ENCODE measurements around the gene CHKA. TPM values are rescaled to one million over a fixed set of nuclear protein-coding genes. Genes with fewer than 3 reads are reported as not detected.

Gene CHKA
- total RNA-seq, 2 experiments from 2014 or later, result 15.8 to 16.7 TPM

DNA sequence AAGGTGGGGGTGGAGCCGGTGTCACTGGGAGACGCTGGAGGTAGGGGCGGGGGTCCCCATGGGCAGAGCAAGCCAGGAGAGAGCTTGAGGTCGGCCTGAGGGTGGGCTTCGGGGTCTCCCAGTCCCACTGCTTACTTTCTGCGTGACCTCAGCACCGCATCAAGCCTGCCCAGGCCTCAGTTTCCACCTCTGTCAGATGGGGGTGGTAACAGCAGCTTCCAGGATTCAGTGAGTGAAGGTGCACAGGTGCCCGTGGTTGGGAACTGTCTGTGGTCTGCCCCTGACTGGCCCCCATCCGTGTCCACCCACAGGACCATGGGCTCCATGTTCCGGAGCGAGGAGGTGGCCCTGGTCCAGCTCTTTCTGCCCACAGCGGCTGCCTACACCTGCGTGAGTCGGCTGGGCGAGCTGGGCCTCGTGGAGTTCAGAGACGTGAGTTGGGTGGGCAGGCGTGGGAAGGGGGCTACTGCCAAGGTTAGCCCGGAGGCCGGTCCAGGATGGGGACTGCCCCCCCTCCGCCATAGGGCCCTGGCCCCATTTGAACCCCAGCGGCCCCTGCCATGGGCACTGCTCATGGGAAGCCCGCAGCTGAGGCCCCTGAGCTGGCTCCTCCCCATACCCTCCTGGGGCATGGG lies 80.1 kb downstream of the CHKA start:
- intact Hi-C loops (cut with micrococcal nuclease), result no loop called here
- no peaks in the 10 kb centered on the region for H3K27me3 Mint-ChIP-seq
- H3K4me3 Mint-ChIP-seq, result peak overlapping the region; percentile 81
- H3K27ac Mint-ChIP-seq, result peak overlapping the region; percentile 91
- TF ChIP-seq, protein P1, sequence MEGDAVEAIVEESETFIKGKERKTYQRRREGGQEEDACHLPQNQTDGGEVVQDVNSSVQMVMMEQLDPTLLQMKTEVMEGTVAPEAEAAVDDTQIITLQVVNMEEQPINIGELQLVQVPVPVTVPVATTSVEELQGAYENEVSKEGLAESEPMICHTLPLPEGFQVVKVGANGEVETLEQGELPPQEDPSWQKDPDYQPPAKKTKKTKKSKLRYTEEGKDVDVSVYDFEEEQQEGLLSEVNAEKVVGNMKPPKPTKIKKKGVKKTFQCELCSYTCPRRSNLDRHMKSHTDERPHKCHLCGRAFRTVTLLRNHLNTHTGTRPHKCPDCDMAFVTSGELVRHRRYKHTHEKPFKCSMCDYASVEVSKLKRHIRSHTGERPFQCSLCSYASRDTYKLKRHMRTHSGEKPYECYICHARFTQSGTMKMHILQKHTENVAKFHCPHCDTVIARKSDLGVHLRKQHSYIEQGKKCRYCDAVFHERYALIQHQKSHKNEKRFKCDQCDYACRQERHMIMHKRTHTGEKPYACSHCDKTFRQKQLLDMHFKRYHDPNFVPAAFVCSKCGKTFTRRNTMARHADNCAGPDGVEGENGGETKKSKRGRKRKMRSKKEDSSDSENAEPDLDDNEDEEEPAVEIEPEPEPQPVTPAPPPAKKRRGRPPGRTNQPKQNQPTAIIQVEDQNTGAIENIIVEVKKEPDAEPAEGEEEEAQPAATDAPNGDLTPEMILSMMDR (IDR thresholded peaks at IDR 0.05), result no peak
- DNase-seq, result no peak
- no peak for ATAC-seq
- H3K9me3 Mint-ChIP-seq, result no peaks in the 10 kb centered on the region
- H3K36me3 Mint-ChIP-seq (ENCODE audit: low read depth), result peaks cover 2% of the 10 kb centered on the region
- ChIA-PET CTCF (no interaction called here), POLR2A (interaction anchor here (1.2 to 7.4 kb wide), 4 partner anchors 10 to 14 kb away, joined by 3 to 45 read pairs (median 12); partner anchors contain the start of gene NDUFS8)
- peaks cover 13% of the 10 kb centered on the region for H3K4me1 Mint-ChIP-seq (ENCODE audit: low read depth)

DNA sequence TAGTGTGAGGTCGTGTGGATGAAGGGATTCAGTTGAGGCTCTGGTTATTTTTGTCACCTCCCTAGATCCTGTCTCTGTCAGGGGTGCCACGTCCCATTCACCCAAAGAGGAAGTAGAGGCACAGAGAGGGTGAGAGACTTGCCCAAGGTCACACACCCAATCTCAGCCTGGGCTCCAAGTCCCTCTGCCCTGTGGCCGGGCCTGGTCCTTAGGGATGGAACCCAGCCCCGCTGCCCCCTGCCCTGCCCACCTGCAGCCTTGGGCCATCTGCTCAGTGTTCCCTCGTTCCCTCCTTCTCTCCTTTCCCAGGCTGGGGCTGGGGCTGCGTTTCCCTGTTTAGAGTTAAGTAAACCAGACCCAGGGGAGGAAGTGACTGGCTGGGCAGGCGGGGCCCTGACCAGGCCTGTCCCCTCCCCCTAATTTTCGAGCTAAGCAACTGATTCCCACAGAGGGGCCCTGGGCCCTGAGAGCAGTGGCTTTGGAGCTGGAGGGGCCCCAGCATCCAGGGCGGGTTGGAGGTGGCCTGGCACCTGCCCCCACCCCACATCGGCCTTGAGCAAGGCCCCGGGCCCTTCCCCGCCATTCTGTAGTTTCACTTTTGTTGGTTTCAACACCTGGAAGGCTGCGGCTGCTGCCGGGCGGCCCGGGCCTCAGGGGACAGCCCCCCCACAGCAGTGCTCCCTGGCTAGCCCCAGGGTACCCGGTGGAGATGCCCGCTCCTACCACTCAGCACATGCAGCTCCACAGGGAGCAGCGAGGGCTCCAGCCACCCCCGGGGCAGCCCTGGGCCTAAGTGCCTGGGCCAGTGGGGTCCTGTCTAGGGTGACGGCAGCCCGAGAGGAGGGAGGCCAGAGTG lies 80.9 kb downstream of the CHKA start:
- ChIA-PET CTCF (no interaction called here), POLR2A (interaction anchor here (0.9 to 7.4 kb wide), 5 partner anchors 9 to 166 kb away, joined by 3 to 45 read pairs (median 4); partner anchors contain the start of gene NDUFS8)
- intact Hi-C loops (cut with micrococcal nuclease), result no loop called here
- H3K27ac Mint-ChIP-seq, result peak overlapping the region; percentile 91
- ATAC-seq, result peak; percentile 64
- peak overlapping the region; percentile 81 for H3K4me3 Mint-ChIP-seq
- TF ChIP-seq, protein P1 (IDR thresholded peaks at IDR 0.05), result no peak
- no peaks in the 10 kb centered on the region for H3K9me3 Mint-ChIP-seq
- peaks cover 2% of the 10 kb centered on the region for H3K36me3 Mint-ChIP-seq (ENCODE audit: low read depth)
- no peaks in the 10 kb centered on the region for H3K27me3 Mint-ChIP-seq
- peak; percentile 78 for DNase-seq
- peaks cover 13% of the 10 kb centered on the region for H3K4me1 Mint-ChIP-seq (ENCODE audit: low read depth)

DNA sequence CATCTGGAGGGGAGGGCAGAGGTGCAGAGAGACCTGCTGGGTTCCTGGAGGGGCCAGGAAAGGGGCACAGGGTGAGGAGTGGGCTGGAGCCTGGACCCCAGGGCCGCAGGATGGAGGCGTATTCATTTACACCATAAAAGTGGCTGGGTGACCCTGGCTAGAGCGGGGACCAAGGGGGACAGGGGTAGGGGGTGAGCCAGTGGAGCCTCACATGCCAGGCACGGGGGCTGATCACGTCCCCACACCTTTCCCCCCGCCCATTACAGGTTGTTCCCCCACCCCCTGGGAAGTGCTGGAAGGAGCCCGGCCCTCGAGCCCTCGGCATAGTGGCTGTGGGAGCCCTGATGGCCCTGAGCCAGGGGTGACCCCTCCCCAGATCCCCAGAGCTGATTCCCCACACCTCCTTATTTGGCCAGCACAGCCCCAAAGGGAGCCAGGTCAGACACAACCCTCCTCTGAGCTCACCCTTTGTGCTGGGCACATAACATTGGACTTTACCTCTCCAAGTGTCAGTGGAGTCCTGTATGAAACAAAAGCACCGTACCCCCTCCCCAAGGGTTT lies 81.6 kb downstream of the CHKA start:
- peak; percentile 5 for ATAC-seq
- intact Hi-C loops (cut with micrococcal nuclease), result no loop called here
- CTCF ChIA-PET, result interaction anchor here (1.2 kb wide), 1 partner anchor 170 kb away, joined by 5 read pairs; no protein-coding TSS in a partner anchor
- H3K4me1 Mint-ChIP-seq (ENCODE audit: low read depth), result peaks cover 13% of the 10 kb centered on the region
- H3K27me3 Mint-ChIP-seq, result no peaks in the 10 kb centered on the region
- peak overlapping the region; percentile 81 for H3K4me3 Mint-ChIP-seq
- no peaks in the 10 kb centered on the region for H3K9me3 Mint-ChIP-seq
- POLR2A ChIA-PET, result interaction anchor here (0.9 to 7.4 kb wide), 4 partner anchors 9 to 167 kb away, joined by 4 to 45 read pairs (median 12); partner anchors contain the start of gene NDUFS8
- peaks cover 2% of the 10 kb centered on the region for H3K36me3 Mint-ChIP-seq (ENCODE audit: low read depth)
- TF ChIP-seq, protein P1 (IDR thresholded peaks at IDR 0.05), result no peak
- peak; percentile 24 for DNase-seq
- H3K27ac Mint-ChIP-seq, result peak overlapping the region; percentile 91

DNA sequence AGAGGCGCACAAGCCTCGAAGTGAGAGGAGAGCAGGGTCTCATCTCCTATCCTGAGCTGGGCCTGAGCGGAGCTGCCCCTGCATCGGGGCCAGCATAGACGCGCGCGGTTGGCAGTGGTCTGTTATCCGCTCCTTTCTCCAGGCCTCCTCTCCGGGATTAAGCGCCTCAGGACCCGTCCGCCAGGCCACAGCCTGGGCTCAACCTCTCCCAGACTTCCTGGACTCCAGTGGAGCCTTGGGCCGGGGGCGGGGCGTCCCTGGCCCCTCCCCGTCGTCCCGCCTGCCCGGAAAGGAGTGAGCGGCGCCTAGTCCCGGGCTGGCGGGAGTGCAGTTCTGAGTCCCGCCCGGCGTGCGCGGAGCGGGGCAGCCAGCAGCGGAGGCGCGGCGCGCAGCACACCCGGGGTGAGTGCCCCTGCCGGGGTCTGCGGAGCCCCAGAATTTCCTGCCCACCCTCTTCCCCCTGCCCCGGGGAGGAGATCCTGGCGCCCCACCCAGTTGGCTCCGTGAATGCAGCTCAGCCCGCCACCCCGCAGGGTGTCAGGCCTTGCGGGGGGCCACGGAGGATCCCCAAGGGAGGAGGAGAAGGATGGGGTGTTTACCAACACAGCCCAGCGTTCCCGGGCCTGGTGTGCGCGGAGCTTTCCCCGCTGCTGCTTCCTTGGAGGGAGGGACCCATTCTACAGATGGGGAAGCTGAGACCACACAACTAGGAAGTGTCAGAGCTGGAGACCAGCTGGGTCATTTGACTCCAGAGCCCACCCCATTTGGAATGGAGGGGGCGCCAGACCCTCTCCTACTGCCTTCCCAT lies 82.3 kb downstream of the CHKA start, which contains the start of gene TCIRG1:
Gene TCIRG1 (plus strand): TSS at position 308 of the 808 bp plus-strand sequence. CDS start 2,247 bp downstream, outside the sequence.
- ChIA-PET CTCF (interaction anchor here (1.2 kb wide), 1 partner anchor 170 kb away, joined by 5 read pairs; no protein-coding TSS in a partner anchor), POLR2A (interaction anchor here (0.9 to 7.4 kb wide), 6 partner anchors 8 to 168 kb away, joined by 4 to 45 read pairs (median 6); partner anchors contain the start of genes NDUFS8 and UNC93B1)
- ATAC-seq, result peak; percentile 73
- H3K9me3 Mint-ChIP-seq, result no peaks in the 10 kb centered on the region
- peak; percentile 68 for DNase-seq
- TF ChIP-seq, protein P1 (IDR thresholded peaks at IDR 0.05), result no peak
- H3K36me3 Mint-ChIP-seq (ENCODE audit: low read depth), result peaks cover 2% of the 10 kb centered on the region
- H3K4me3 Mint-ChIP-seq, result peak within 1 kb of the TSS; percentile 81
- H3K27me3 Mint-ChIP-seq, result no peaks in the 10 kb centered on the region
- intact Hi-C loops (cut with micrococcal nuclease), result no loop called here
- H3K27ac Mint-ChIP-seq, result peak within 1 kb of the TSS; percentile 91
- peaks cover 13% of the 10 kb centered on the region for H3K4me1 Mint-ChIP-seq (ENCODE audit: low read depth)
